Measurements from ENCODE around the gene IL13RA2.

IL13RA2 gene

DNA sequence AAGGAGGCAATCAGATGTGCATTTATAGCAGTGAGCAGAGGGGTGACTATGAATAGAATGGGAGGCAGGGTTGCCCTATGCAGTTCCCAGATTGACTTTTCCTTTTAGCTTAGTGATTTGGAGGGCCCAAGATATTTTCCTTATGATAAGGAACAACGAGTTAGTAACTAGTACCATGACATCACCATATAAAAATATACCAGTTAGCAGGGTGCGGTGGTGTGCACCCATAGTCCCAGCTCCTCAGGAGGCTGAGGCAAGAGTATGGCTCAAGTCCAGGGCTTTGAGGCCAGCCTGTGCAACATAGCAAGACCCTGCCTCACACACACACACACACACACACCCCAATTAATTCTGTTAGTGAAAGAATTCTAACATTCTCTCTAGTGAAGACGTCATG lies 53.0 kb downstream of the IL13RA2 start:
- no peak for DNase-seq (ENCODE audit: extremely low read depth, low read depth)
- TF ChIP-seq, protein P1, sequence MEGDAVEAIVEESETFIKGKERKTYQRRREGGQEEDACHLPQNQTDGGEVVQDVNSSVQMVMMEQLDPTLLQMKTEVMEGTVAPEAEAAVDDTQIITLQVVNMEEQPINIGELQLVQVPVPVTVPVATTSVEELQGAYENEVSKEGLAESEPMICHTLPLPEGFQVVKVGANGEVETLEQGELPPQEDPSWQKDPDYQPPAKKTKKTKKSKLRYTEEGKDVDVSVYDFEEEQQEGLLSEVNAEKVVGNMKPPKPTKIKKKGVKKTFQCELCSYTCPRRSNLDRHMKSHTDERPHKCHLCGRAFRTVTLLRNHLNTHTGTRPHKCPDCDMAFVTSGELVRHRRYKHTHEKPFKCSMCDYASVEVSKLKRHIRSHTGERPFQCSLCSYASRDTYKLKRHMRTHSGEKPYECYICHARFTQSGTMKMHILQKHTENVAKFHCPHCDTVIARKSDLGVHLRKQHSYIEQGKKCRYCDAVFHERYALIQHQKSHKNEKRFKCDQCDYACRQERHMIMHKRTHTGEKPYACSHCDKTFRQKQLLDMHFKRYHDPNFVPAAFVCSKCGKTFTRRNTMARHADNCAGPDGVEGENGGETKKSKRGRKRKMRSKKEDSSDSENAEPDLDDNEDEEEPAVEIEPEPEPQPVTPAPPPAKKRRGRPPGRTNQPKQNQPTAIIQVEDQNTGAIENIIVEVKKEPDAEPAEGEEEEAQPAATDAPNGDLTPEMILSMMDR (IDR thresholded peaks at IDR 0.05; ENCODE audit: low read depth, low read length), result no peak

DNA sequence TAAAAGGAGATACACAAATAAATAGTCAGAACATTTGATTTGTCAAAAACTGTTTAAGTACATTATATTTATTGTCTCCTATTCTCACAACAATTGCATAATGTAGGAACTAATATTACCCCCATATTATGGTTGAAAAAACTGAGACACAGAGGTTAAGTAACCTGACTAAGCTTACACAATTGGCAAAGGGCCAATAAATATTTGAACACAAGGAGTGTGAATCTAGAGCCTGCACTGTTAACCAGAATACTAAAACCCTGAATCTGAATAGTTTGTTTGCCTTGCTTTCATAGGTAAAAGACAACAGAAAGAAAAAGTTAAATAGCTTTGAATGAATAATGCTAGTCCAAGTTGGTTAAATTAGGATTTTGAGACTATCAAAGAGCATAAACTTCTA lies 55.2 kb downstream of the IL13RA2 start:
- TF ChIP-seq, protein P1 (IDR thresholded peaks at IDR 0.05; ENCODE audit: low read depth, low read length), result no peak
- no peak for DNase-seq (ENCODE audit: extremely low read depth, low read depth)

DNA sequence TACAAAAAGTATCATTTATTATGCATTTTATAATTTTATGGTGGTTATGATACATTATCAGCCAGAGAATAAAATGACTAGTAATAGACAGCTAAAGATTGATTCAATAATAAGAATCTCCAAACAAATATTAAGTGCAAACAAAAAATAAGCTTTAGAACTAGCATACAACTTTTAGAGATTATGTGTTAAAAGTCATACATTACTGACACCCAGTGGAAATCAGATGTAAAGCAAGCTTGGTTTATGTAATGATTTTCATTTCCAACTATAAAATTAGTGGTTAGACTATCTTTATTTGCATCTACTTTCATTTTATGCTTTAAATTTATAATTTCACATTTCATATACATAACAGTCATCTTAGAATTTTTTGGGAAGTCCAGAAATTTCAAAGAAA lies 57.7 kb downstream of the IL13RA2 start:
- TF ChIP-seq, protein P1 (IDR thresholded peaks at IDR 0.05; ENCODE audit: low read depth, low read length), result peak; percentile 46
- no peak for DNase-seq (ENCODE audit: extremely low read depth, low read depth)
